ENCODE results near the gene GRIK4.

GRCh38 chr11:120511820-120512738, 531 bp downstream of the GRIK4 start:
- no peak for TF ChIP-seq POLR2AphosphoS5 (IDR thresholded peaks at IDR 0.05)
- TF ChIP-seq CTCF (IDR thresholded peaks at IDR 0.05) = no peak
- no peak for TF ChIP-seq POLR2A (IDR thresholded peaks at IDR 0.05)
